ENCODE measurements around the gene SULT1B1. TPM values are rescaled to one million over a fixed set of nuclear protein-coding genes. Genes with fewer than 3 reads are reported as not detected.

Gene SULT1B1
- total RNA-seq (2021; fragmentation: NEBNext Ultra II Directional; extraction: Animal tissue kit (Norgen Biotek cat#: 25700)) (not detected in 2 replicates), polyA plus RNA-seq (2011; rRNA removed) (not detected in 2 replicates), polyA minus RNA-seq (2011; rRNA and poly(A)+ RNA removed) (not detected in 2 replicates)
- not detected for polyA plus RNA-seq (2011; cell fraction: cytosol; rRNA removed)
- polyA plus RNA-seq (2011; cell fraction: nucleus; rRNA removed): not detected
- not detected in 4 replicates for polyA plus RNA-seq (2012, experiment 1 of 2)
- polyA plus RNA-seq (2012, experiment 2 of 2): not detected
- not detected for polyA plus RNA-seq (2013, experiment 1 of 2)
- polyA plus RNA-seq (2013, experiment 2 of 2): not detected
- polyA minus RNA-seq (2011; cell fraction: cytosol; rRNA and poly(A)+ RNA removed): not detected
- not detected for polyA minus RNA-seq (2011; cell fraction: nucleus; rRNA and poly(A)+ RNA removed)
- long read RNA-seq, experiment 1: 0 reads
- long read RNA-seq, experiment 2: 0 reads

DNA sequence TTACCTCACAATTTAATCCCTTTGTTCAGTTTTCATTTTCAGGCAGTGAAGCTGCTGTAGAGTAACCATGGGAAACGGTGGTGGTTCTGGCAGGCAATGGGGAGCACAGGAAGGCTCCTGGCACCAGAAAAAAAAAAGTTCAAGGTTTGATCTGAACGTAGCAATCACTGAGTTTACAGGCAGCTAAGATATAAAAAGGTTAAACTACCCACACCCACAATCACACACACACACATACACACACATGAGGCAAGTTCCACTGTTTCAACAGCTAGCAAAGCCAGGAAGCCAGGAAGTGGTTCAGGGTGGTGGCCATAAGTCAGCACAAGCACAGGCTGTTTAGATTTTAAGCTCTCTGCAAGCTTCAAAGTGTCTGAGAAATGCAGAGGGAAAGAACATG lies at the start of gene SULT1B1:
TSS of gene SULT1B1 (minus strand) at position 166 of the 400 bp plus-strand sequence. CDS start 5,403 bp downstream, outside the sequence.
- H3K14ac ChIP-seq (ENCODE audit: insufficient read length): no peak within 1 kb of the TSS
- no peak within 1 kb of the TSS for H2BK12ac ChIP-seq (ENCODE audit: low read depth, low read length)
- no peak within 1 kb of the TSS for H3K4me2 ChIP-seq (ENCODE audit: insufficient read depth in 1 of 2, low read depth in 2 of 2, low read length in 2 of 2)
- no peak within 1 kb of the TSS for H3K4me3 ChIP-seq (ENCODE audit: extremely low read depth in 1 of 4, insufficient read depth in 2 of 4, low read depth in 3 of 4, low read length in 4 of 4)
- no peak within 1 kb of the TSS for H3K23ac ChIP-seq (ENCODE audit: insufficient read length)
- no peak within 1 kb of the TSS for H2AFZ ChIP-seq (ENCODE audit: low read length)
- no peak within 1 kb of the TSS for H4K91ac ChIP-seq (replicated peaks; ENCODE audit: insufficient read length, low read length)
- no peak within 1 kb of the TSS for H2BK5ac ChIP-seq (ENCODE audit: low read depth, low read length)
- POLR2A ChIA-PET (ENCODE audit: partially characterized antibody): no interaction called here
- WGBS, 2 experiments (ENCODE audit: extremely low coverage in 1 of 2, insufficient coverage in 1 of 2, insufficient read length in 1 of 2, insufficient replicate concordance in 2 of 2, low coverage in 1 of 2, low lambda C conversion rate in 2 of 2, missing lambda C conversion rate in 1 of 2): 81% methylated on average over 2 of the region's 2 CpGs; no CpG with 5 or more reads in 1 of the 2 experiments
- no peaks in the 10 kb centered on the region for H3K79me1 ChIP-seq (ENCODE audit: low read depth, low read length)
- H3K56ac ChIP-seq (replicated peaks; ENCODE audit: insufficient read length, low read depth, low read length): no peak within 1 kb of the TSS
- no peaks in the 10 kb centered on the region for H3K4me1 ChIP-seq (replicated peaks in 1 of 4; ENCODE audit: control insufficient read depth in 3 of 4, insufficient read depth in 4 of 4, low read length in 3 of 4)
- no peak within 1 kb of the TSS for H3K9ac ChIP-seq (replicated peaks in 1 of 4; ENCODE audit: extremely low read depth in 1 of 4, low read depth in 3 of 4, low read length in 3 of 4)
- H4K20me1 ChIP-seq (replicated peaks in 1 of 2; ENCODE audit: control insufficient read depth in 1 of 2, insufficient read depth in 2 of 2, low read length in 2 of 2): no peaks in the 10 kb centered on the region
- H2AK5ac ChIP-seq (ENCODE audit: low read depth, low read length): no peak within 1 kb of the TSS
- H3K23me2 ChIP-seq (ENCODE audit: low read depth, low read length): peaks cover 2% of the 10 kb centered on the region; the same call in 1 of the 2 replicates
- DNase-seq (ENCODE audit: low read depth in 1 of 2, low spot score in 2 of 2) (no peak), FAIRE-seq (no peak)
- no peak within 1 kb of the TSS for H3K4ac ChIP-seq (replicated peaks; ENCODE audit: insufficient read length, low read depth, low read length)
- no peak within 1 kb of the TSS for H2BK20ac ChIP-seq (ENCODE audit: low read length)
- no peak within 1 kb of the TSS for H3K18ac ChIP-seq (ENCODE audit: extremely low read depth, low read length)
- no peaks in the 10 kb centered on the region for H3K36me3 ChIP-seq (ENCODE audit: control insufficient read depth in 2 of 4, insufficient read depth in 4 of 4, low read length in 3 of 4)
- H3K27ac ChIP-seq (ENCODE audit: low read depth, low read length): no peak within 1 kb of the TSS
- no peak within 1 kb of the TSS for H4K8ac ChIP-seq (ENCODE audit: extremely low read depth, insufficient read depth, low read length)
- H3K27me3 ChIP-seq (replicated peaks in 1 of 4; ENCODE audit: control insufficient read depth in 3 of 4, extremely low read depth in 1 of 4, insufficient read depth in 3 of 4, low read length in 3 of 4): no peaks in the 10 kb centered on the region
- no peaks in the 10 kb centered on the region for H3K9me3 ChIP-seq (ENCODE audit: insufficient read depth in 2 of 2, low read depth in 1 of 2, low read length in 1 of 2)
- no peaks in the 10 kb centered on the region for H3K79me2 ChIP-seq (ENCODE audit: control insufficient read depth in 1 of 2, insufficient read depth in 2 of 2, low read length in 2 of 2)
- no peak within 1 kb of the TSS for H2BK15ac ChIP-seq (ENCODE audit: low read length)
- CTCF ChIA-PET (ENCODE audit: partially characterized antibody): interaction anchor here (0.6 kb wide), 1 partner anchor 63 kb away, joined by 3 read pairs; no protein-coding TSS in a partner anchor
- H2BK120ac ChIP-seq (replicated peaks; ENCODE audit: low read depth, low read length): no peak within 1 kb of the TSS
- no peak within 1 kb of the TSS for H4K5ac ChIP-seq (ENCODE audit: insufficient read length, low read depth, low read length)
- no peak for TF ChIP-seq NANOG (IDR thresholded peaks at IDR 0.05; ENCODE audit: insufficient read depth, low read depth, low read length, poor library complexity, severe bottlenecking)
- no peak for TF ChIP-seq MAFK (IDR thresholded peaks at IDR 0.05; ENCODE audit: low read depth, low read length)
- TF ChIP-seq SUZ12 (IDR thresholded peaks at IDR 0.05; ENCODE audit: low read length): no peak
- no peak for TF ChIP-seq SIX5 (IDR thresholded peaks at IDR 0.05; ENCODE audit: low read depth, low read length)
- no peak for TF ChIP-seq CHD2 (IDR thresholded peaks at IDR 0.05; ENCODE audit: low read length)
- TF ChIP-seq POLR2AphosphoS5 (IDR thresholded peaks at IDR 0.05; ENCODE audit: low read depth, low read length): no peak
- no peak for TF ChIP-seq KDM1A (IDR thresholded peaks at IDR 0.05; ENCODE audit: borderline replicate concordance, low read length)
- TF ChIP-seq POU5F1 (IDR thresholded peaks at IDR 0.05; ENCODE audit: low read depth, low read length): no peak
- TF ChIP-seq TBP (IDR thresholded peaks at IDR 0.05; ENCODE audit: low read depth, low read length): no peak
